DMS79 treated with DMSO at 0.1 percent for 48 hours (cell line): ENCODE measurements around the gene TYMP.
"Not testable (repeated sequence)": the region's sequence is repeated elsewhere in the genome, so short reads cannot be mapped to it uniquely, and the experiment has no call there.

Experiments
- DNase-seq: peaks from one replicate; lab custom pipeline; 2025; lab: John Stamatoyannopoulos, UW

TYMP gene

GRCh38 chr22:50562523-50563412 is 33.0 kb upstream of the TYMP start, which contains the start of gene SYCE3:
Gene SYCE3, minus strand, starts transcription at chr22:50562919. Its CDS starts 6,514 bp downstream, at chr22:50556405.
- peak; percentile 74 for DNase-seq

GRCh38 chr22:50561401-50562358 is 31.9 kb upstream of the TYMP start:
- DNase-seq, result no peak

- DNase-seq, result no peak
These were observed 30.2 kb upstream of the TYMP start for GRCh38 chr22:50560034-50560433.

- no peak for DNase-seq
These were observed 26.9 kb upstream of the TYMP start for GRCh38 chr22:50556703-50557102.

GRCh38 chr22:50553310-50553709 is 23.5 kb upstream of the TYMP start:
- no peak for DNase-seq

- no peak for DNase-seq
These were observed 21.4 kb upstream of the TYMP start for GRCh38 chr22:50551160-50551752.

GRCh38 chr22:50550395-50550794 is 20.6 kb upstream of the TYMP start:
- no peak for DNase-seq

GRCh38 chr22:50548921-50549790 is 19.3 kb upstream of the TYMP start:
- DNase-seq, result no peak

GRCh38 chr22:50548040-50548920 is 18.5 kb upstream of the TYMP start:
- DNase-seq, result no peak

GRCh38 chr22:50547263-50547985 is 17.6 kb upstream of the TYMP start:
- DNase-seq, result no peak

GRCh38 chr22:50546326-50547262 is 16.8 kb upstream of the TYMP start:
- no peak for DNase-seq

GRCh38 chr22:50545522-50546325 is 15.9 kb upstream of the TYMP start, which contains the start of gene KLHDC7B:
Gene KLHDC7B, plus strand, starts transcription at chr22:50545899. Its CDS starts 345 bp downstream, at chr22:50546244.
- no peak for DNase-seq

- peak; percentile 58 for DNase-seq
These were observed 15.0 kb upstream of the TYMP start for GRCh38 chr22:50544746-50545253.

GRCh38 chr22:50544078-50544745 is 14.4 kb upstream of the TYMP start:
- DNase-seq, result peak; percentile 38

GRCh38 chr22:50542416-50542927 is 12.7 kb upstream of the TYMP start:
- no peak for DNase-seq

GRCh38 chr22:50541667-50542026 is 11.8 kb upstream of the TYMP start:
- DNase-seq, result not testable (repeated sequence)
